Limb (tissue), 2 donors: Measurements from ENCODE around the gene CGB8.

ENCODE experiments used
- DNase-seq, 2 donors: peaks; one replicate each; pipeline ENCODE4 v3.0.0-alpha.2; 2016; ENCODE audit errors: extremely low spot score in 2 of 2

The CGB8 gene

DNA sequence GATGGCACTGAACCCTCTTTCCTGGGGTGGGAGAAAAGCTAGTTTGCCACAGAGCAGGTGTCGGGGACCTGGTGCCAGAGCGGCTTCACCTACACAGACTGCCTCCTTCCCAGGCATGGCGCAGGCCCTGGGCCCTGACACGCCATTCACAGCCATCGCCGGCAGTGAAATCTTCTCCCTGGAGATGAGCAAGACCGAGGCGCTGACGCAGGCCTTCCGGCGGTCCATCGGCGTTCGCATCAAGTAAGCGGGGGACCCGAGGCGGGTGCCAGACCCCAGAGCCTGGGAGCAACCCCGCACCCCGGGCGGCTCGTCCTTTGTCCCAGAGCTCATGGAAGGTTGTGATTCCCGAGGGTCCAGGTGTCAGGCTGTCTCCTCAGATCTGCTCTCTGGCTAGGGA is 42.0 kb downstream of the CGB8 start:
- DNase-seq: no peak

DNA sequence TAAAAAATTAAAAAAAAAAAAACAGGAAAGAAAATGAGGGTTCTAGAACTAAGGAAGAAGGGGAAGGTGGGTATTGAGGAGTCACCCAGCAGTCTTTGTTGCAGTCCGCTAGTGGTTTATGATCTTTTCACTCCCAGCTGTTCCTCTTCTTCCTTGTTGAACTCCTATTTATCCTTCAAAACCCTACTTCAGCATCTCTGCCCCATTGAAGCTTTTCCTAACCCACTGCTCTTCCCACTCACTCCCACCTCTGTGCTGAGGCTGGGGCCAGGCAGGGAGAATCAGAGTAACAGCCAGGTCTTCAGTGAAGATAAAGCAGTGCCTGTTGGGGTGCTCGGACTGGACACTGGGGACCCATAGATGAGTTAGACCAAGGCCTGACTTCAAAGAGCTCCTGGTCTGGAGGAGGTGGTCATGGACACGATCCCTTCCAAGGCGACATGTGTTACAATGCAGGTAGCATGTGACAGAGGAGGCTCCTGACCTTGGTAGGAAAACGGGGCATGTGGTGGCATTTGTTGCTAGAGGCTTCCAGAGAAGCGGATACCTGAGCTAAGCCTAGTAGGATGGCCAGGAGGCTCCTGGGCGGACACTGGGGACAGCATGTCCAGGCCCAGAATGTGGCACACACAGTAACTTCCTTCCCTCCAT is 43.8 kb downstream of the CGB8 start:
- no peak for DNase-seq

GRCh38 chr19:49004133-49004532 is 44.8 kb downstream of the CGB8 start:
- no peak for DNase-seq

- peak; percentile 18 to 60 for DNase-seq
Measured at GRCh38 chr19:48999481-49000325, 49.2 kb downstream of the CGB8 start.

DNA sequence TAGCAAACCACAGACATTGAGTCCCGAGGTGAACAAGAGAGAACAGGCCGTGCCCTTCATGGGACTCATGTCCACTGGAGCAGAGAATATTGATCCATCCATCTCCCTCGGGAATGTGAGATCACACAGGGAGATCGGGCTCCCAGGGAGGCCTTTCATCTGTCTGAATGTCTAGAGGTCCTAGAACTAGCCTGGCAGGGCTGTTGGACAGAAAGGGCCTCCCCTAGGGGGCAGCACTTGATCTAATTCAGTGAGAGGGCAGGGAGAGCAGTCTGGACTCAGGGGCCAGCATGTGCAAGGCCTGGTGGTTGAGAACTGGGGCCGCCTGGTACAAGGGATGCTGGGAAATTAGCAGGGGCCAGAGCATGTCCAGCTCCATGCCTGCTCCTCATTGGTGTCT is 50.9 kb downstream of the CGB8 start:
- no peak for DNase-seq
